Amniotic epithelial cell (primary cell): ENCODE measurements around the gene SLC32A1.

Source experiments
- DNase-seq: peaks from one replicate; pipeline ENCODE4 v3.0.0-alpha.2; 2010; ENCODE audit warnings: low read depth

Gene SLC32A1

GRCh38 chr20:38725148-38725901 is 1.0 kb downstream of the SLC32A1 start:
- no peak for DNase-seq

GRCh38 chr20:38725931-38726803 is 1.9 kb downstream of the SLC32A1 start:
- no peak for DNase-seq

GRCh38 chr20:38726804-38727606 is 2.7 kb downstream of the SLC32A1 start:
- peak; percentile 12 for DNase-seq

- DNase-seq, result no peak
These were observed 3.4 kb downstream of the SLC32A1 start for GRCh38 chr20:38727607-38728190.

GRCh38 chr20:38728191-38728781 is 4.0 kb downstream of the SLC32A1 start:
- DNase-seq, result no peak

GRCh38 chr20:38728911-38729642 is 4.8 kb downstream of the SLC32A1 start:
- DNase-seq, result no peak

GRCh38 chr20:38729767-38730166 is 5.5 kb downstream of the SLC32A1 start:
- no peak for DNase-seq

- DNase-seq, result no peak
These were observed 6.1 kb downstream of the SLC32A1 start for GRCh38 chr20:38730167-38730988.

- DNase-seq, result peak; percentile 45
These were observed 6.9 kb downstream of the SLC32A1 start for GRCh38 chr20:38730989-38731737.

- DNase-seq, result no peak
These were observed 7.4 kb downstream of the SLC32A1 start for GRCh38 chr20:38731738-38732113.

GRCh38 chr20:38732981-38733380 is 8.7 kb downstream of the SLC32A1 start:
- DNase-seq, result no peak

- DNase-seq, result no peak
These were observed 10.9 kb downstream of the SLC32A1 start for GRCh38 chr20:38735172-38735571.

- no peak for DNase-seq
These were observed 13.6 kb downstream of the SLC32A1 start for GRCh38 chr20:38737887-38738286.

- no peak for DNase-seq
These were observed 21.5 kb downstream of the SLC32A1 start for GRCh38 chr20:38745757-38746156.

GRCh38 chr20:38747495-38748096 is 23.3 kb downstream of the SLC32A1 start:
- DNase-seq, result no peak

- peak; percentile 73 for DNase-seq
These were observed 24.0 kb downstream of the SLC32A1 start, which contains the start of gene ACTR5 for GRCh38 chr20:38748097-38748860. Gene ACTR5, plus strand, starts transcription at chr20:38748460. Its CDS starts 19 bp downstream, at chr20:38748479.

GRCh38 chr20:38748861-38749149 is 24.5 kb downstream of the SLC32A1 start:
- no peak for DNase-seq

GRCh38 chr20:38751360-38751976 is 27.2 kb downstream of the SLC32A1 start:
- DNase-seq, result peak; percentile 47
